Liver (tissue), 9 donors: ENCODE measurements around the gene TMEM101. TPM values are rescaled to one million over a fixed set of nuclear protein-coding genes. Genes with fewer than 3 reads are reported as not detected.

Source experiments
- DNase-seq: peaks from one replicate; pipeline ENCODE4 v3.0.0-alpha.2; 2017; ENCODE audit warnings: low spot score
- H3K27ac ChIP-seq, 2 donors: one replicate each; pipeline ENCODE4 v1.7.0; 2013; ENCODE audit warnings: inconsistent platforms in 2 of 2, low read length in 2 of 2, control low read depth in 1 of 2, low read depth in 1 of 2, mild to moderate bottlenecking in 1 of 2
- H3K27me3 ChIP-seq, 4 donors: one replicate each; pipeline versions ENCODE4 v1.6.1 to v1.7.0; 2013; ENCODE audit warnings: low read length in 3 of 4, inconsistent platforms in 1 of 4, mild to moderate bottlenecking in 1 of 4, moderate library complexity in 1 of 4; ENCODE audit not compliant: control insufficient read depth in 4 of 4, insufficient read depth in 4 of 4
- H3K36me3 ChIP-seq, 4 donors: one replicate each; pipeline versions ENCODE4 v1.6.1 to v1.7.0; 2013; ENCODE audit warnings: low read length in 3 of 4, mild to moderate bottlenecking in 3 of 4, low read depth in 1 of 4, moderate library complexity in 1 of 4; ENCODE audit not compliant: control insufficient read depth in 4 of 4, insufficient read depth in 3 of 4
- H3K4me1 ChIP-seq, 4 donors: one replicate each; pipeline versions ENCODE4 v1.6.1 to v1.7.0; 2013; ENCODE audit warnings: low read length in 3 of 4, mild to moderate bottlenecking in 3 of 4, moderate library complexity in 1 of 4; ENCODE audit not compliant: control insufficient read depth in 4 of 4, insufficient read depth in 4 of 4
- H3K4me3 ChIP-seq, 3 donors: one replicate each; pipeline versions ENCODE4 v1.6.1 to v1.7.0; 2013; ENCODE audit warnings: low read length in 3 of 3, control low read depth in 1 of 3, low read depth in 1 of 3, mild to moderate bottlenecking in 1 of 3
- H3K9ac ChIP-seq, 2 donors: one replicate each; pipeline ENCODE4 v1.7.0; 2013; ENCODE audit warnings: low read length in 2 of 2, mild to moderate bottlenecking in 2 of 2, moderate library complexity in 2 of 2, control low read depth in 1 of 2, low read depth in 1 of 2
- H3K9me3 ChIP-seq, 4 donors: one replicate each; pipeline versions ENCODE4 v1.6.1 to v1.7.0; 2013; ENCODE audit warnings: low read length in 3 of 4; ENCODE audit not compliant: control insufficient read depth in 4 of 4
- ATF3 ChIP-seq: IDR thresholded peaks from 2 replicates; pipeline ENCODE4 v1.6.1; 2016; ENCODE audit warnings: antibody characterized with exemption
- CTCF ChIP-seq: fragments of 150-350 bp; IDR thresholded peaks from 2 replicates; pipeline ENCODE4 v1.5.1; 2017; ENCODE audit warnings: improper control_type of control experiment, low read depth, low read length; ENCODE audit not compliant: missing input control
- EGR1 ChIP-seq, 2 donors: IDR thresholded peaks; 2 replicates each; pipeline ENCODE4 v1.6.1; 2016 to 2018; ENCODE audit warnings: antibody characterized with exemption in 2 of 2, low read depth in 2 of 2
- FOXA1 ChIP-seq: IDR thresholded peaks from 2 replicates; pipeline ENCODE4 v1.6.1; 2016; ENCODE audit warnings: antibody characterized with exemption
- FOXA2 ChIP-seq: IDR thresholded peaks from 2 replicates; pipeline ENCODE4 v1.6.1; 2016; ENCODE audit warnings: antibody characterized with exemption
- GABPA ChIP-seq, 2 donors: IDR thresholded peaks in 1 of 2; conservative IDR thresholded peaks in 1 of 2; 2 replicates each; pipeline ENCODE4 v1.6.1; 2016; ENCODE audit warnings: antibody characterized with exemption in 2 of 2, mild to moderate bottlenecking in 1 of 2, moderate library complexity in 1 of 2
- HNF4A ChIP-seq, 2 donors: conservative IDR thresholded peaks; 2 replicates each; pipeline ENCODE4 v1.6.1; 2016; ENCODE audit warnings: antibody characterized with exemption in 2 of 2, mild to moderate bottlenecking in 2 of 2
- HNF4G ChIP-seq: IDR thresholded peaks from 2 replicates; pipeline ENCODE4 v1.6.1; 2016; ENCODE audit warnings: antibody characterized with exemption
- JUND ChIP-seq, 2 donors: IDR thresholded peaks; 2 replicates each; pipeline ENCODE4 v1.6.1; 2016; ENCODE audit warnings: antibody characterized with exemption in 2 of 2
- MAX ChIP-seq: IDR thresholded peaks from 2 replicates; pipeline ENCODE4 v1.6.1; 2016; ENCODE audit warnings: antibody characterized with exemption
- NR2F2 ChIP-seq: IDR thresholded peaks from 2 replicates; pipeline ENCODE4 v1.6.1; 2016; ENCODE audit warnings: antibody characterized with exemption
- RAD21 ChIP-seq, 2 donors: IDR thresholded peaks; 2 replicates each; pipeline ENCODE4 v1.6.1; 2016; ENCODE audit warnings: antibody characterized with exemption in 2 of 2, mild to moderate bottlenecking in 2 of 2
- REST ChIP-seq: IDR thresholded peaks from 2 replicates; pipeline ENCODE4 v1.6.1; 2016; ENCODE audit warnings: antibody characterized with exemption, mild to moderate bottlenecking
- RXRA ChIP-seq, 2 donors: IDR thresholded peaks; 2 replicates each; pipeline ENCODE4 v1.6.1; 2017 to 2018; ENCODE audit warnings: antibody characterized with exemption in 2 of 2, mild to moderate bottlenecking in 1 of 2
- SP1 ChIP-seq: IDR thresholded peaks from 2 replicates; pipeline ENCODE4 v1.6.1; 2018; ENCODE audit warnings: antibody characterized with exemption, mild to moderate bottlenecking
- TAF1 ChIP-seq: conservative IDR thresholded peaks from 2 replicates; pipeline ENCODE4 v1.6.1; 2016; ENCODE audit warnings: antibody characterized with exemption, mild to moderate bottlenecking
- YY1 ChIP-seq: IDR thresholded peaks from 2 replicates; pipeline ENCODE4 v1.6.1; 2016; ENCODE audit warnings: antibody characterized with exemption, mild to moderate bottlenecking
- ZBTB33 ChIP-seq: IDR thresholded peaks from 2 replicates; pipeline ENCODE4 v1.6.1; 2016; ENCODE audit warnings: antibody characterized with exemption
- WGBS: extraction: QIAGEN DNeasy Blood & Tissue Kit; methylation state at CpG from one replicate; pipeline ENCODE4 v1.1.7; 2013; 5-methylcytosine and 5-hydroxymethylcytosine counted together
- polyA plus RNA-seq, 2 donors: library from polyadenylated mRNA; stranded (reverse) in 1 of 2; unstranded in 1 of 2; fragments of 200-250 nt in 1 of 2; fragments of >200 nt in 1 of 2; fragmentation: Nextera tagmentation in 1 of 2; extraction: Ambion mirVana in 1 of 2; gene quantifications; one replicate each; pipeline versions ENCODE4 v1.2.1 to v1.2.3, GENCODE V29; 2013 to 2015
- total RNA-seq, 2 donors: library from RNA; depleted of rRNA; stranded (reverse); fragments of >200 nt; gene quantifications; one replicate each; pipeline ENCODE4 v1.2.3, GENCODE V29; 2014
- donor health status: healthy.
- donor health status: healthy.
- donor health status: healthy.
- donor health status: healthy.
- donor health status: healthy.

The TMEM101 gene
- total and polyA plus RNA-seq, 4 donors = 12.0 to 25.7 (median 21.4) TPM

- H3K36me3 ChIP-seq = peaks cover under 1 to 17% (median 10%) of the 10 kb centered on the region in 4 donors
- peaks cover 4 to 56% (median 32%) of the 10 kb centered on the region in 4 donors for H3K4me1 ChIP-seq
- 95% methylated on average over 14 of the region's 14 CpGs for WGBS
- no peaks in the 10 kb centered on the region for H3K27me3 ChIP-seq
- no peaks in the 10 kb centered on the region for H3K9me3 ChIP-seq
- TF ChIP-seq JUND (IDR thresholded peaks at IDR 0.05) (no peak), CTCF (no peak), ATF3 (no peak), RXRA (IDR thresholded peaks at IDR 0.05) (no peak), HNF4G (no peak), HNF4A (conservative IDR thresholded peaks at IDR 0.05) (no peak), REST (no peak), GABPA (IDR thresholded peaks at IDR 0.05 in 1 of 2, conservative IDR thresholded peaks at IDR 0.05 in 1 of 2) (no peak), TAF1 (no peak), NR2F2 (no peak), SP1 (no peak), RAD21 (IDR thresholded peaks at IDR 0.05) (no peak), FOXA2 (no peak), EGR1 (IDR thresholded peaks at IDR 0.05; ENCODE audit: low read depth in 2 of 2) (no peak), ZBTB33 (no peak), YY1 (no peak), FOXA1 (no peak), MAX (no peak)
- H3K9ac ChIP-seq = no peak overlapping the region
- H3K27ac ChIP-seq = no peak overlapping the region
- DNase-seq = no peak
- no peak overlapping the region for H3K4me3 ChIP-seq
Observed at GRCh38 chr17:44012874-44013273, 1.9 kb downstream of the TMEM101 start.
